Right lobe of liver (tissue), 4 donors: ENCODE results near the gene SPATA24.
"Not testable (repeated sequence)": the region's sequence is repeated elsewhere in the genome, so short reads cannot be mapped to it uniquely, and the experiment has no call there.

Source experiments
- CTCF ChIP-seq, 4 donors: fragments of 200-600 bp in 3 of 4; fragments of 450-650 bp in 1 of 4; IDR thresholded peaks; one replicate each; pipeline versions ENCODE4 v1.5.1 to v1.8.0; 2016 to 2022; ENCODE audit warnings: antibody characterized with exemption in 4 of 4, mild to moderate bottlenecking in 2 of 4
- POLR2A ChIP-seq: fragments of 450-650 bp; IDR thresholded peaks from one replicate; pipeline ENCODE4 v1.6.1; 2017; ENCODE audit warnings: antibody characterized with exemption, mild to moderate bottlenecking
- donor health status: DM: no; HTN: no; CAD: no.
- donor health status: DM: no; HTN: no; CAD: no.
- donor health status: DM: no; HTN: yes; CAD: no.

GRCh38 chr5:139409116-139409515 is 5.2 kb upstream of the SPATA24 start:
- TF ChIP-seq CTCF (IDR thresholded peaks at IDR 0.05); POLR2A: not testable (repeated sequence)
